Anterior cingulate cortex (tissue), 58 donors: ENCODE measurements around the gene USP7.

Experiments used
- DNase-seq, 58 donors: peaks; one replicate each; lab custom pipeline; 2025; lab: John Stamatoyannopoulos, UW

USP7 gene

GRCh38 chr16:8867216-8867931 is 96.3 kb downstream of the USP7 start:
- DNase-seq, result peak in 30 of 58 donors; percentile 7 to 60 (median 36)

GRCh38 chr16:8866884-8867215 is 96.9 kb downstream of the USP7 start:
- DNase-seq, result no peak

- peak in 42 of 58 donors; percentile 13 to 81 (median 48) for DNase-seq
These were observed 97.4 kb downstream of the USP7 start for GRCh38 chr16:8866118-8866883.

- no peak for DNase-seq
These were observed 98.4 kb downstream of the USP7 start for GRCh38 chr16:8865145-8865882.

- no peak for DNase-seq
These were observed 99.1 kb downstream of the USP7 start for GRCh38 chr16:8864480-8865110.

GRCh38 chr16:8863594-8864424 is 99.9 kb downstream of the USP7 start:
- DNase-seq, result peak in 56 of 58 donors; percentile 31 to 98 (median 86)

GRCh38 chr16:8862309-8863130 is 101.2 kb downstream of the USP7 start:
- DNase-seq, result no peak

GRCh38 chr16:8861563-8862308 is 102.0 kb downstream of the USP7 start:
- peak in 13 of 58 donors; percentile 12 to 49 (median 21) for DNase-seq

GRCh38 chr16:8859913-8860881 is 103.5 kb downstream of the USP7 start:
- DNase-seq, result no peak

GRCh38 chr16:8858994-8859912 is 104.5 kb downstream of the USP7 start:
- DNase-seq, result no peak

GRCh38 chr16:8855972-8856371 is 107.7 kb downstream of the USP7 start:
- no peak for DNase-seq

GRCh38 chr16:8855051-8855786 is 108.5 kb downstream of the USP7 start:
- DNase-seq, result no peak

- no peak for DNase-seq
These were observed 109.3 kb downstream of the USP7 start for GRCh38 chr16:8854298-8854948.

- no peak for DNase-seq
These were observed 110.1 kb downstream of the USP7 start for GRCh38 chr16:8853611-8854010.

GRCh38 chr16:8853150-8853549 is 110.6 kb downstream of the USP7 start:
- no peak for DNase-seq
